Right cardiac atrium (tissue), 5 donors: ENCODE measurements around the gene ACTN4. TPM values are rescaled to one million over a fixed set of nuclear protein-coding genes. Genes with fewer than 3 reads are reported as not detected.
"Not testable (repeated sequence)": the region's sequence is repeated elsewhere in the genome, so short reads cannot be mapped to it uniquely, and the experiment has no call there.

Experiments
- ATAC-seq, 2 donors: fragments of 200-7000 bp; cut with Tn5 transposase; one replicate each; pipeline versions ENCODE4 v1.8.0 to v1.9.1; 2020; ENCODE audit warnings: moderate library complexity in 2 of 2, mild to moderate bottlenecking in 1 of 2
- DNase-seq, 3 donors: peaks; one replicate each; pipeline ENCODE4 v3.0.0-alpha.2; 2020
- H3K27ac ChIP-seq: one replicate; pipeline ENCODE4 v1.5.1; 2013; ENCODE audit warnings: mild to moderate bottlenecking, low read length, control low read depth, moderate library complexity
- H3K27me3 ChIP-seq: one replicate; pipeline ENCODE4 v1.6.1; 2013; ENCODE audit not compliant: control insufficient read depth, insufficient read depth
- H3K4me1 ChIP-seq: one replicate; pipeline ENCODE4 v1.6.1; 2013; ENCODE audit warnings: low read length; ENCODE audit not compliant: control insufficient read depth, insufficient read depth
- H3K4me3 ChIP-seq: one replicate; pipeline ENCODE4 v1.5.1; 2013; ENCODE audit warnings: low read length, control low read depth
- H3K9me3 ChIP-seq: one replicate; pipeline ENCODE4 v1.6.1; 2013; ENCODE audit warnings: low read length; ENCODE audit not compliant: control insufficient read depth
- WGBS: extraction: QIAGEN DNeasy Blood & Tissue Kit; methylation state at CpG from one replicate; pipeline ENCODE4 v1.1.7; 2013; 5-methylcytosine and 5-hydroxymethylcytosine counted together
- intact Hi-C, 4 donors: fragments of 100-400 bp; cut with DNase I; formaldehyde crosslinking; loops; one replicate each; pipeline versions ENCODE4 v1.11.0 to v1.14.0; 2022 to 2023
- polyA plus RNA-seq: library from polyadenylated mRNA; stranded (reverse); fragments of 200-250 nt; gene quantifications from one replicate; pipeline ENCODE4 v1.2.3, GENCODE V29; 2013
- total RNA-seq, 4 donors: library from RNA; stranded (reverse); fragmentation: NEBNext Ultra II Directional; extraction: Animal tissue kit (Norgen Biotek cat#: 25700); gene quantifications; one replicate each; pipeline ENCODE4 v1.2.1, GENCODE V29; 2021
- donor health status: healthy with polysubstance abuse.
- donor health status: DM: no; HTN: yes; CAD: no.
- donor health status: DM: no; HTN: no; CAD: no.
- donor health status: DM: no; HTN: yes; CAD: no; lungs with severe emphysema.
- donor health status: DM: yes; HTN: yes; CAD: no.

ACTN4 gene
- total and polyA plus RNA-seq, 5 donors, result 87.4 to 226 (median 119) TPM

GRCh38 chr19:38766276-38767047 lies 119.0 kb downstream of the ACTN4 start:
- H3K9me3 ChIP-seq, result no peaks in the 10 kb centered on the region
- WGBS, result 89% methylated on average over 10 of the region's 10 CpGs
- ATAC-seq (no peak), DNase-seq (no peak)
- H3K27me3 ChIP-seq, result no peaks in the 10 kb centered on the region
- intact Hi-C loops, result no loop called here
- no peaks in the 10 kb centered on the region for H3K4me1 ChIP-seq
- H3K4me3 ChIP-seq, result no peak overlapping the region
- H3K27ac ChIP-seq, result no peak overlapping the region

- WGBS, result 10% methylated on average over 42 of the region's 42 CpGs
- no peak overlapping the region for H3K4me3 ChIP-seq
- no peak overlapping the region for H3K27ac ChIP-seq
- intact Hi-C loops, result no loop called here
- ATAC-seq, result peak; percentile 89 to 94
- no peaks in the 10 kb centered on the region for H3K4me1 ChIP-seq
- no peaks in the 10 kb centered on the region for H3K9me3 ChIP-seq
- no peaks in the 10 kb centered on the region for H3K27me3 ChIP-seq
- DNase-seq, result peak; percentile 94 to 97 (median 97)
These were observed 122.3 kb downstream of the ACTN4 start for GRCh38 chr19:38769635-38770211.

GRCh38 chr19:38770228-38770948 lies 122.9 kb downstream of the ACTN4 start:
- H3K9me3 ChIP-seq, H3K27me3 ChIP-seq, H3K27ac ChIP-seq, H3K4me3 ChIP-seq, intact Hi-C loops, H3K4me1 ChIP-seq, DNase-seq: not testable (repeated sequence)
- peak; percentile 33 for ATAC-seq
- 8% methylated on average over 25 of the region's 58 CpGs for WGBS

- H3K27ac ChIP-seq, H3K4me3 ChIP-seq, H3K4me1 ChIP-seq, intact Hi-C loops, DNase-seq, H3K27me3 ChIP-seq, H3K9me3 ChIP-seq: not testable (repeated sequence)
- WGBS, result 42% methylated on average over 1 of the region's 22 CpGs
- ATAC-seq, result peak; percentile 92 to 93
These were observed 123.5 kb downstream of the ACTN4 start for GRCh38 chr19:38770949-38771275.

- intact Hi-C loops, H3K27ac ChIP-seq, ATAC-seq, H3K4me1 ChIP-seq, H3K27me3 ChIP-seq, DNase-seq, H3K9me3 ChIP-seq, H3K4me3 ChIP-seq: not testable (repeated sequence)
- 56% methylated on average over 3 of the region's 30 CpGs for WGBS
These were observed 124.1 kb downstream of the ACTN4 start for GRCh38 chr19:38771569-38771968.

- Histone ChIP-seq H3K27ac (no peak within 1 kb of the TSS), H3K27me3 (no peaks in the 10 kb centered on the region), H3K4me3 (no peak within 1 kb of the TSS), H3K4me1 (no peaks in the 10 kb centered on the region), H3K9me3 (no peaks in the 10 kb centered on the region)
- DNase-seq, result no peak
- no peak for ATAC-seq
- intact Hi-C loops, result no loop called here
- WGBS, result 85% methylated on average over 10 of the region's 14 CpGs
These were observed 126.2 kb downstream of the ACTN4 start, which contains the start of gene LGALS7 for GRCh38 chr19:38773469-38774177. LGALS7 (minus strand) TSS chr19:38773517; CDS start chr19:38773492, 25 bp downstream.

- WGBS, result 89% methylated on average over 13 of the region's 13 CpGs
- no peak for DNase-seq
- intact Hi-C loops, result no loop called here
- H3K27ac ChIP-seq, result no peak overlapping the region
- ATAC-seq, result no peak
- H3K4me3 ChIP-seq, result no peak overlapping the region
- H3K27me3 ChIP-seq, result no peaks in the 10 kb centered on the region
- no peaks in the 10 kb centered on the region for H3K9me3 ChIP-seq
- H3K4me1 ChIP-seq, result no peaks in the 10 kb centered on the region
These were observed 126.9 kb downstream of the ACTN4 start for GRCh38 chr19:38774181-38774950.

GRCh38 chr19:38778733-38779132 lies 131.3 kb downstream of the ACTN4 start:
- 48% methylated on average over 7 of the region's 7 CpGs for WGBS
- Histone ChIP-seq H3K9me3 (no peaks in the 10 kb centered on the region), H3K27ac (no peak overlapping the region), H3K27me3 (no peaks in the 10 kb centered on the region), H3K4me1 (no peaks in the 10 kb centered on the region), H3K4me3 (no peak overlapping the region)
- ATAC-seq (peak in 1 of 2 donors; percentile 32), DNase-seq (no peak)
- intact Hi-C loops, result no loop called here

- ATAC-seq (no peak), DNase-seq (no peak)
- no peaks in the 10 kb centered on the region for H3K27me3 ChIP-seq
- intact Hi-C loops, result no loop called here
- no peaks in the 10 kb centered on the region for H3K4me1 ChIP-seq
- H3K9me3 ChIP-seq, result no peaks in the 10 kb centered on the region
- no peak overlapping the region for H3K4me3 ChIP-seq
- WGBS, result 88% methylated on average over 7 of the region's 7 CpGs
- no peak overlapping the region for H3K27ac ChIP-seq
These were observed 133.0 kb downstream of the ACTN4 start for GRCh38 chr19:38780443-38780842.

GRCh38 chr19:38781058-38781457 lies 133.6 kb downstream of the ACTN4 start:
- H3K27me3 ChIP-seq, result no peaks in the 10 kb centered on the region
- WGBS, result 47% methylated on average over 7 of the region's 7 CpGs
- no peak overlapping the region for H3K27ac ChIP-seq
- intact Hi-C loops, result no loop called here
- ATAC-seq, result peak; percentile 28 to 41
- no peaks in the 10 kb centered on the region for H3K9me3 ChIP-seq
- H3K4me1 ChIP-seq, result no peaks in the 10 kb centered on the region
- no peak for DNase-seq
- H3K4me3 ChIP-seq, result no peak overlapping the region
